Mucosa of stomach (tissue), 1 donor: Measurements from ENCODE around the gene PHC1.

ENCODE experiments used
- H3K27me3 ChIP-seq: one replicate; pipeline ENCODE4 v1.7.0; 2013; ENCODE audit warnings: mild to moderate bottlenecking, low read length; ENCODE audit not compliant: control insufficient read depth, insufficient read depth
- H3K36me3 ChIP-seq: one replicate; pipeline ENCODE4 v1.7.0; 2013; ENCODE audit warnings: low read length; ENCODE audit not compliant: control insufficient read depth, insufficient read depth
- H3K4me1 ChIP-seq: one replicate; pipeline ENCODE4 v1.7.0; 2013; ENCODE audit warnings: mild to moderate bottlenecking, low read length; ENCODE audit not compliant: control insufficient read depth, insufficient read depth
- H3K4me3 ChIP-seq: one replicate; pipeline ENCODE4 v1.7.0; 2013; ENCODE audit warnings: low read length
- H3K9ac ChIP-seq: one replicate; pipeline ENCODE4 v1.7.0; 2013; ENCODE audit warnings: mild to moderate bottlenecking, low read length, moderate library complexity
- H3K9me3 ChIP-seq: one replicate; pipeline ENCODE4 v1.7.0; 2013; ENCODE audit warnings: mild to moderate bottlenecking, low read length, moderate library complexity; ENCODE audit not compliant: control insufficient read depth
- donor health status: Pancreatic carcinoma.

Gene PHC1

DNA sequence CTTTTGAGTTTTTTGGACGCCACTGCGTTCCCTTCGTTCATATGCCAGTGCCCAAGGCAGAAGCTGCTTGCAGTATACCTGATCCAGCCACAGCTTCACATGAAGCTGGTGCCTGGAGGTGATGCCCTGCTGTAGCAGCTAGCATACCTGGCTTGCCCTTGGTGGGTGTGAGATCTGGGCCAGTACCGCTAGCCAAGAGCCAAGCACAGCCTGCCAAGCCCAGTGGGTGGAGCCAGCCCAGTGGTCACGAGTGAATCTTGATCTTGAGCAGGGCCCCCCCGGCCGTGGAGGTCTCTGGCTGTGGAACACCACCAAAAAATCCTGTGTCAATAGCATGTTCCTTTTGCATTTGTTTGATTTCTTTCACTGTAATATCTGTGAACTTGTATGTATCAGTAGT, 42.5 kb downstream of the PHC1 start:
- Histone ChIP-seq H3K9me3 (no peaks in the 10 kb centered on the region), H3K27me3 (no peaks in the 10 kb centered on the region), H3K4me1 (no peaks in the 10 kb centered on the region), H3K4me3 (no peak overlapping the region), H3K9ac (no peak overlapping the region), H3K36me3 (no peaks in the 10 kb centered on the region)

DNA sequence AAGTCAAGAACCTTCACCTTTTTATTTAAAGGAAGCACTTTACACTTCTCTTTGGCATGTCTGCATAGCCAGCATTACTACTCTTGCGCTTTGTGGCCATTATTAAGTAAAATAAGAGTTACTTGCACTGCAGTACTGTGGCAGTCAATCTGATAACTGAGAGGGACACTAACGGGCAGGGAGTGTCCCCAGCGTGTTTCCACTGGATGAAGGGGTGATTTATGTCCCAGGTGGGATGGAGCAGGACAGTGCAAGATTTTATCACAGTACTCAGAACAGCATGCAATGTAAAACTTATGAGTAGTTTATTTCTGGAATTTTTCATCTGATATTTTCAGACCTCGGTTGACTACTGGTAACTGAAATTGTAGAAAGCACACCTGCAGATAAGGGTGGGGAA, 43.3 kb downstream of the PHC1 start:
- Histone ChIP-seq H3K4me1 (no peaks in the 10 kb centered on the region), H3K4me3 (no peak overlapping the region), H3K27me3 (no peaks in the 10 kb centered on the region), H3K9ac (no peak overlapping the region), H3K9me3 (no peaks in the 10 kb centered on the region), H3K36me3 (no peaks in the 10 kb centered on the region)

DNA sequence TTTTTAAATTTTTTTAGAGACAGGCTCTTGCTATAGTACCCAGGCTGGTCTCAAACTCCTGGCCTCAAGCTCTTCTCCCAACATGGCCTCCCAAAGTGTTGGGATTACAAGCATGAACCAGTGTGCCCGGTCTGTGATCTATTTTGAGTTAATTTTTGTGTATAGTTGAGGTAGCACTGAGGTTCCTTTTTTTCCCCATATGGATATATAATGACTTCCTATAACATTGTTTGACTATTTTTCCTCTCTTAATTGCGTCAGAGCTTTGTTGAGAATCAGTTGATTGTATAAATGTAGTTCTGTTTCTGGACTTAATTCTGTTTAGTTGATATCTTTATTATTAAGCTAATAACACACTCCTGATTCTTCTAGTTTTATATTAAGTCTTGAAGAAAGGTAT, 43.8 kb downstream of the PHC1 start:
- Histone ChIP-seq H3K9ac (no peak overlapping the region), H3K36me3 (no peaks in the 10 kb centered on the region), H3K4me3 (no peak overlapping the region), H3K27me3 (no peaks in the 10 kb centered on the region), H3K9me3 (no peaks in the 10 kb centered on the region), H3K4me1 (no peaks in the 10 kb centered on the region)

DNA sequence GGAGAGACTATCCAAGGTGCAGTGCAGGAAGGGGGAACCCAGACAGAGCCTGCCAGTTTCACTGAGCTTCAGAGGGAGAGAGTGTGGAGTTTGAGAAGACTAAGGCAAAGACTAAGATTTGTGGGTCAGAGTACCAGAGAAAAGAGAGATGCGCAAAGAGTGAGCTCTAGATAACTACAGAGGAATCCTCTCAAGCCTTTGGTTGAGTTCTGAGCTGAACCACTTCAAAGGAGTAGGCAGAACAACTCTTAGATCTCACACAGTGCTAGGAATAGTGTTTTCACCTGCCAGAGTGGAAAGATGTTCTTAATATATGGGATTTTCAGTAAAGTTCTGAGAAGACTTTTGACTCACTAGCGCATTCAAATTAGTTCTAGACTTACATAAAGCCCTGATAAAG, 45.9 kb downstream of the PHC1 start:
- Histone ChIP-seq H3K27me3 (no peaks in the 10 kb centered on the region), H3K9ac (no peak overlapping the region), H3K4me1 (no peaks in the 10 kb centered on the region), H3K36me3 (no peaks in the 10 kb centered on the region), H3K4me3 (no peak overlapping the region), H3K9me3 (no peaks in the 10 kb centered on the region)

DNA sequence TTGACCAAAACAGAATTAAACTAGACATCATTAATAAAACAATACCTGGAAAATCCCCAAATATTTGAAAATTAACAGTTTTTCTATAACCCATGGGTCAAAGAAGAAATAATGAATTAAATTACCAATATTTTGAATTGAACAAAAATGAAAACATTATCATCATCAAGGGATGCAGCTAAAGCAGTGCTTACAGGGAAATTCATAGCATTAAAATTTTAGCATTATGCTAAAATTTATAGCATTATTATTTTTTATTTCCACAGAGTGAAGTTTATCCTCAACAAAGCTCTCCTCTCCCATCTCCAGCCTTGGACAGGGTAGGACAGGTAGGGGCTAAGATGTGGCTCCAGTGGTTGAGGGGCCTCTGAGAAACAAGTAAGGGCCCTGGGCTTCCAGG, 54.5 kb downstream of the PHC1 start:
- H3K27me3 ChIP-seq = no peaks in the 10 kb centered on the region
- no peak overlapping the region for H3K4me3 ChIP-seq
- peaks cover 3% of the 10 kb centered on the region for H3K9me3 ChIP-seq
- no peaks in the 10 kb centered on the region for H3K4me1 ChIP-seq
- H3K9ac ChIP-seq = no peak overlapping the region
- H3K36me3 ChIP-seq = no peaks in the 10 kb centered on the region

DNA sequence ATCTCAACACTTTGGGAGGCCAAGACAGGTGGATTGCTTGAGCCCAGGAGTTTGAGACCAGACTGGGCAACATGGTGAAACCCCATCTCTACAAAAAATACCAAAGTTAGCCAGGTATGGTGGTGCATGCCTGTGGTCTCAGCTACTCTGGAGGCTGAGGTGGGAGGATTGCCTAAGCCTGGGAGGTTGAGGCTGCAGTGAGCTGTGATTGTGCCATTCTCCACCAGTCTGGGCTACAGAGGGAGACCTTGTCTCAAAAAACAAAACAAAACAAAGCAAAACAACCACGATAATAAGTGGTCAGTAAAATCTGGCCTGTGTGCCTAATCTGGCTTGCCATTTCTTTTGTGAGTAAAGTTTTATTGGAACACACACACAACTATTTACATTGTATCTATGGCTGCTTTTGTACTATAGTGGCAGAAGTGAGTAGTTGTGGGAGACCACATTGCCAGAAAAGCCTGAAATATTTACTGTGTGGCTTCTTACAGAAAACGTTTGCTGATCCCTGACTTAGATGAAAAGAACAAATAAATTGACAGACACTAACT, 55.6 kb downstream of the PHC1 start:
- Histone ChIP-seq H3K36me3 (no peaks in the 10 kb centered on the region), H3K9ac (no peak overlapping the region), H3K9me3 (peaks cover 3% of the 10 kb centered on the region), H3K27me3 (no peaks in the 10 kb centered on the region), H3K4me1 (no peaks in the 10 kb centered on the region), H3K4me3 (no peak overlapping the region)

DNA sequence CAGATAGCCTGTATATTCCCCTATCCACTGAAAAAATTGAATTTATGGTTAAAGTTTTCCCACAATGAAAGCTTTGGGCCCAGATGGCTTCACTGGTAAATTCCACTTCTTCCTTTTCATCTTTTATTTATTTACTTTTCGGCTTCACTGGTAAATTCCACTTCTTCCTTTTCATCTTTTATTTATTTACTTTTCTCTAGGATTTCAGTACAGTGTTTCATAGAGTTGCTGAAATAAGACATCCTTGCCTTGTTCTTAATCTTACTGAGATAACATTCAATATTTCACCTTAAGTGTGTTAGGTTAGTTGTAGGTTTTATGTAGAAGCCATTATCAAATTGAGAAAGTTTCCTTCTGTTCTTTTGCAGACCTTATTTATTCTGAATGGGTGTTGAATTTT, 56.1 kb downstream of the PHC1 start:
- Histone ChIP-seq H3K4me1 (no peaks in the 10 kb centered on the region), H3K9me3 (peaks cover 3% of the 10 kb centered on the region), H3K4me3 (no peak overlapping the region), H3K36me3 (no peaks in the 10 kb centered on the region), H3K27me3 (no peaks in the 10 kb centered on the region), H3K9ac (no peak overlapping the region)

DNA sequence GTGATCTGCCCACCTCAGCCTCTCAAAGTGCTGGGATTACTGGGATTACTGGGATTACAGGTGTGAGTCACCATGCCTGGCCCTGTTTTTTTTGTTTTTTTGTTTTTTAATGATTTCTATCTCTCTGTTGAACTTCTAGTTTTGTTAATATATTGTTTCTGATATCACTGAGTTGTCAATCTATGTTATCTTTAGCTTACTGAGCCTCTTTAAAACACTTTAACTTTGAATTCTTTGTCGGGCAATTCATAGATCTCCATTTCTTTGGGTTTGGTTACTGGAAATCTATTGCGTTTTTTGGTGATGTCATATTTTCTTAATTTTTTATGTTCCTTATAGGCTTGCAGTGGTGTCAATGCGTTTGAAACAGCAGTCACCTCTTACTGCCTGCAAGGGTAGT, 65.8 kb downstream of the PHC1 start:
- Histone ChIP-seq H3K4me3 (no peak overlapping the region), H3K4me1 (no peaks in the 10 kb centered on the region), H3K9me3 (no peaks in the 10 kb centered on the region)

DNA sequence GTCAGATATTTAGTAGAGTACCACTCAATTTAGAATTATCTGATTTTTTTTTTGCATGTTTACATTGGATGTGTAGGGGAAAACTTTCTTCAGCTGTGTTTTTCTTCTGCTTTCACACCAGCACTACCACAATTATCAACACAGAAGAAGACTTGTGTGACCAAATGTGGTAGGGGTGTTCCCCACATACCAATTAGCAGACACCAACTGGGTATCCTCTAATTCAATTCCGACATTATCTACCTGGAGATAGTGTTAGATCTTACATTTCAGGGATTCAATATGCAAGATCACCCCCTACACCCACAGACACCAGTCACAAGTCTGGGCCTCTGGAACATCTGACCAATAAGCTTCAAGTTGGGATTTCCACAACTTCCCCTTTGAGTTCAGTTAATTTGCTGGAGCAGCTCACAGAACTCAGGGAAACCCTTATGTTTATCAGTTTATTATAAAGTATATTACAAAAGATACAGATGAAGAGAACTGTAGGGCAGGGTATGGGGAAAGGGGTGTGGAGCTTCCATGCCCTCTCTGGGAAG, 71.0 kb downstream of the PHC1 start:
- H3K4me3 ChIP-seq = no peak overlapping the region
- no peak overlapping the region for H3K9ac ChIP-seq
- no peaks in the 10 kb centered on the region for H3K27me3 ChIP-seq
- H3K9me3 ChIP-seq = no peaks in the 10 kb centered on the region
- no peaks in the 10 kb centered on the region for H3K36me3 ChIP-seq
- no peaks in the 10 kb centered on the region for H3K4me1 ChIP-seq

More for the DNA sequence above, 65.8 kb downstream of the PHC1 start:
- Histone ChIP-seq H3K9ac (no peak overlapping the region), H3K27me3 (no peaks in the 10 kb centered on the region), H3K36me3 (no peaks in the 10 kb centered on the region)

DNA sequence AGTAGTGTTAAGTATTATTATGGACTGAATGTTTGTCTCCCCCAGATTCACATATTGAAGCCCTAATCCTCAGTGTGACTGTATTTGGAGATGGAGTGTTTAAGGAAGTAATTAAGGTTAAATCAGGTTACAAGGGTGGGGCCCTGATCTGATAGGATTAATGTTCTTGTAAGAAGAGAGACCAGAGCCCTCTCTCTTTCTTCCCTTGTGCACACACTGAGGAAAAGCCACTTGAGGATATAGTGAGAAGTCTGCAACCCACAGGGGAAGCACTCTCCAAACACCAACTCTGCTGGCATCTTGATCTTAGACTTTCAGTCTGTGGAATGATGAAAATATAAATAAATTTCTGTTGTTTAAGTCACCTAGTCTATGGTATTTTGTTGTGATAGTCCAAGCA, 72.9 kb downstream of the PHC1 start:
- no peaks in the 10 kb centered on the region for H3K4me1 ChIP-seq
- no peaks in the 10 kb centered on the region for H3K27me3 ChIP-seq
- H3K36me3 ChIP-seq = no peaks in the 10 kb centered on the region
- no peaks in the 10 kb centered on the region for H3K9me3 ChIP-seq
- no peak overlapping the region for H3K9ac ChIP-seq
- H3K4me3 ChIP-seq = no peak overlapping the region

DNA sequence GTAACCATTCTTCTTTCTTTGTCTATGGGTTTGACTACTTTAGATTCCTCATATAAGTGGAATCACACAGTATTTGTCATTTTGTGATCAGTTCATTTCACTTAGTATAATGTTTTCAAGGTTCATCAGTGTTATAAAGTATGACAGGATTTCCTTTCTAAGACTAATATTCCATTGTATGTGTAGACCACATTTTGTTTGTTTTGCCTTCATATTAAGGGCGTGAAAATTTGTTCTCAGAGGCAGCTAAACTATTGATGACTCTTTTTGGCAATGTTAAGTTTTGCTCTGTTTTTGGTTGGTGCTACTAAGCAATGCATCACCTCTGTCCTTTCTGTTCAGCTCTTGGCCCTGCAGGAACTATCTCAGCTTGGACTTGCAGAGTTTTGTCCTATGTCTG, 73.4 kb downstream of the PHC1 start:
- Histone ChIP-seq H3K9ac (no peak overlapping the region), H3K4me1 (no peaks in the 10 kb centered on the region), H3K27me3 (no peaks in the 10 kb centered on the region), H3K4me3 (no peak overlapping the region), H3K36me3 (no peaks in the 10 kb centered on the region), H3K9me3 (no peaks in the 10 kb centered on the region)

DNA sequence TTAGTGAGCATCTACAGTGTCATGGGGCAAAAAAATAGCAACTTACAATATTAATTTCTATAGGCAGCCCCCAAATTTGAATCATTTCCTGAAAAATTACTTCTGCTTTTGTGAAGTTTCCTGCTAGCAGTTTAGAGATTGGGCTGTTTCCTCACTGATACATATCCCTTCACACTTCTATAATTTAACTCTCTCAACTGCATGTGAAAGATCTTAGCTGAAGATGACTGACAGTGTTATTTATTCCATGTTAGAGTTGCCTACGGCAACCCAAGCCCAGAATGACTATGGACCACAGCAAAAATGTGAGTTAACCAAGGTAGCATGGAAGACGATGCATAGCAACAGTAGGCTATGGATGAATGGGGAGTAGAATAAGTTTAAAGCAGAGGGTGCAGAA, 75.1 kb downstream of the PHC1 start, which contains the start of gene KLRG1:
KLRG1 (plus strand) TSS at position 134 of the 400 bp plus-strand sequence; CDS start at position 224, 90 bp downstream.
- Histone ChIP-seq H3K9me3 (no peaks in the 10 kb centered on the region), H3K4me3 (no peak within 1 kb of the TSS), H3K36me3 (no peaks in the 10 kb centered on the region), H3K9ac (no peak within 1 kb of the TSS), H3K4me1 (no peaks in the 10 kb centered on the region), H3K27me3 (no peaks in the 10 kb centered on the region)
